Panc1 (cell line): ENCODE measurements around the gene KAZALD1. TPM values are rescaled to one million over a fixed set of nuclear protein-coding genes. Genes with fewer than 3 reads are reported as not detected.

Experiments
- ATAC-seq: fragments of 200-7000 bp; cut with Tn5 transposase; 2 replicates; pipeline ENCODE4 v1.9.1; 2020; ENCODE audit warnings: mild to moderate bottlenecking, moderate library complexity
- BruUV-seq: library from RNA; stranded (reverse); fragments of 400-500 nt; replicated peaks from 2 replicates; lab custom pipeline; 2021; lab: Mats Ljungman, UMichigan
- CTCF ChIA-PET: fragments of 300-600 bp; sonication (Branson Sonifier 250); formaldehyde crosslinking; loops from one replicate; lab custom pipeline; 2022; ENCODE audit warnings: antibody characterized with exemption; lab: Charles Lee
- POLR2A ChIA-PET: fragments of 300-600 bp; sonication (Branson Sonifier 250); formaldehyde crosslinking; loops from one replicate; lab custom pipeline; 2022; ENCODE audit warnings: antibody characterized with exemption; lab: Charles Lee
- DNase-seq: peaks from one replicate; pipeline ENCODE4 v3.0.0-alpha.2; 2010; ENCODE audit warnings: low read depth, low spot score
- H3K27ac ChIP-seq: 2 replicates; pipeline ENCODE4 v1.5.1; 2011; ENCODE audit warnings: mild to moderate bottlenecking, low read length, inconsistent platforms
- H3K27me3 ChIP-seq: fragments of 200-500 bp; sonication (Bioruptor generic); 2 replicates; pipeline ENCODE4 v1.6.0; 2014; ENCODE audit warnings: low read length, inconsistent platforms; ENCODE audit not compliant: control insufficient read depth, insufficient read depth
- H3K36me3 ChIP-seq: fragments of 200-500 bp; sonication (Bioruptor generic); 2 replicates; pipeline ENCODE4 v1.5.1; 2014; ENCODE audit warnings: inconsistent platforms, mild to moderate bottlenecking, low read length, moderate library complexity; ENCODE audit not compliant: control insufficient read depth, insufficient read depth
- H3K4me1 ChIP-seq: 2 replicates; pipeline ENCODE4 v1.5.1; 2011; ENCODE audit warnings: inconsistent platforms, mild to moderate bottlenecking, low read length, moderate library complexity; ENCODE audit not compliant: control insufficient read depth, insufficient read depth
- H3K4me3 ChIP-seq, 2 experiments: 2 replicates each; pipeline ENCODE4 v1.5.1; 2011 to 2012; ENCODE audit warnings: low read depth in 2 of 2, low read length in 2 of 2, mild to moderate bottlenecking in 2 of 2, inconsistent platforms in 1 of 2, moderate library complexity in 1 of 2
- H3K9me3 ChIP-seq: fragments of 200-500 bp; sonication (Bioruptor generic); 2 replicates; pipeline ENCODE4 v1.5.1; 2014; ENCODE audit warnings: low read depth, mild to moderate bottlenecking, inconsistent platforms, low read length, moderate library complexity; ENCODE audit not compliant: control insufficient read depth, insufficient read depth
- POLR2AphosphoS5 ChIP-seq: IDR thresholded peaks from 2 replicates; pipeline ENCODE4 v1.6.1; 2012; ENCODE audit warnings: mild to moderate bottlenecking, low read depth, low read length, moderate library complexity
- REST ChIP-seq, 2 experiments: IDR thresholded peaks; 2 replicates each; pipeline ENCODE4 v1.6.1; 2011 to 2012; ENCODE audit warnings: low read depth in 2 of 2, control low read depth in 1 of 2, low read length in 1 of 2, mild to moderate bottlenecking in 1 of 2, moderate library complexity in 1 of 2; ENCODE audit not compliant: insufficient read depth in 1 of 2
- SIN3A ChIP-seq: IDR thresholded peaks from 2 replicates; pipeline ENCODE4 v1.6.1; 2012; ENCODE audit warnings: low read depth, mild to moderate bottlenecking, low read length, moderate library complexity, borderline replicate concordance; ENCODE audit not compliant: insufficient read depth
- TCF7L2 ChIP-seq: IDR thresholded peaks from 2 replicates; pipeline ENCODE4 v1.6.1; 2011; ENCODE audit warnings: mild to moderate bottlenecking, low read depth, low read length, inconsistent platforms
- in situ Hi-C: cut with HindIII; loops from 2 replicates; pipeline ENCODE4 v1.10.0; 2016; ENCODE audit warnings: low sequenced_read_pairs, low pct_unique_long_range_greater_than_20kb
- intact Hi-C: fragments of 100-400 bp; cut with micrococcal nuclease; formaldehyde crosslinking; loops from one replicate; pipeline ENCODE4 v1.10.0; 2022; ENCODE audit not compliant: unreplicated experiment
- total RNA-seq: library from RNA; stranded (reverse); gene quantifications from one replicate; pipeline ENCODE4 v1.2.1, GENCODE V29; 2021; ENCODE audit not compliant: unreplicated experiment
- TF ChIP-seq, protein P1 (sequence below): fragments of 450-650 bp; IDR thresholded peaks from 2 replicates; pipeline ENCODE4 v1.5.1; 2017; ENCODE audit warnings: mild to moderate bottlenecking

The KAZALD1 gene
- total RNA-seq, 1 experiment from 2014 or later = 21.2 TPM

DNA sequence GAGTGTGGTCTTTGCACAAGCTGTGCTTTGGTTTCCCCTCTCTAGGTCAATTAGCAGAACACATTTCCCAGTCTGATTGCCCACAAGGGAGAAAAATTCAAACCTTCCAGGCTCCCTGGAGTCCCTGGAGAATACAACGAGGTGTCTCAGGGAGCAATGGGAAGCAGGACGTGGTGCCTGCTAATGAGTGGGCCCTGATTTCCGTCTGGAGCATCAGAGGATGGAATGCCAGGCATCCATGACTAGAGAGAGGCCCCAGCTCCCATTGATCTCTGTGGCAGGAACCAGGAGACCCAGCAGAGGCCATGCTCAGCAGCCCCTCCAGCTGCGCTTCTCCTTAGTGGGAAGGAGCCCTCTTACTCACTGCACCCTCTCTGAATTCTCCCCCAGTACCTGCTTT lies 36.1 kb downstream of the KAZALD1 start:
- no peaks in the 10 kb centered on the region for H3K27me3 ChIP-seq

DNA sequence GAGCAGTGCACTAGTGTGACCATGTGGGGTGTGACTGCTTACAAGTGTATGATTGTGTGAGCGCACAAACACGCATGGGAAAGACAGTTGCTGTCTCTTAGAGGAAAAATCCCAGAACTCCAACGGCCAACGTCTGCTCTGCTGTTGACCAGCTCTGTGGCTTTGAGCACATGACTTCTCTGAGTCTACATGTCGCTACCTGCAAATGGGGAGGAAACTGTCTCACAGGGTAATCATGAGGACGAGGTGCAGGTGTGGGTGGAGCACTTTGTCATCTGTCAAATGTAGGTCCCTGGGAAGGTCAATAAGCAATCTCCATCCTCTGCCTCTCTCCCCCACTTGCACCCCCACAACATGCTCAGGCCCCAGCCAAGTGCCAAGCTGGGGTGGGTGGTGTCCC lies 38.1 kb downstream of the KAZALD1 start:
- intact Hi-C loops = no loop called here
- Histone ChIP-seq H3K4me1 (no peaks in the 10 kb centered on the region), H3K4me3 (no peak overlapping the region), H3K36me3 (no peaks in the 10 kb centered on the region), H3K9me3 (no peaks in the 10 kb centered on the region), H3K27ac (no peak overlapping the region), H3K27me3 (no peaks in the 10 kb centered on the region)
- POLR2A ChIA-PET = no interaction called here
- in situ Hi-C loops = no loop called here
- TF ChIP-seq TCF7L2 = no peak
- CTCF ChIA-PET = no interaction called here
- BruUV-seq = no TSS peak
- ATAC-seq (no peak), DNase-seq (no peak)

More for the DNA sequence above, 36.1 kb downstream of the KAZALD1 start:
- no TSS peak for BruUV-seq
- ChIA-PET CTCF (interaction anchor here (8.2 kb wide), 1 partner anchor 43 kb away, joined by 206 read pairs; no protein-coding TSS in a partner anchor), POLR2A (interaction anchor here (1.4 kb wide), 1 partner anchor 39 kb away, joined by 4 read pairs; no protein-coding TSS in a partner anchor)
- in situ Hi-C loops = no loop called here
- no peak for TF ChIP-seq POLR2AphosphoS5
- TF ChIP-seq TCF7L2 = no peak
- TF ChIP-seq SIN3A = no peak
- TF ChIP-seq, protein P1, sequence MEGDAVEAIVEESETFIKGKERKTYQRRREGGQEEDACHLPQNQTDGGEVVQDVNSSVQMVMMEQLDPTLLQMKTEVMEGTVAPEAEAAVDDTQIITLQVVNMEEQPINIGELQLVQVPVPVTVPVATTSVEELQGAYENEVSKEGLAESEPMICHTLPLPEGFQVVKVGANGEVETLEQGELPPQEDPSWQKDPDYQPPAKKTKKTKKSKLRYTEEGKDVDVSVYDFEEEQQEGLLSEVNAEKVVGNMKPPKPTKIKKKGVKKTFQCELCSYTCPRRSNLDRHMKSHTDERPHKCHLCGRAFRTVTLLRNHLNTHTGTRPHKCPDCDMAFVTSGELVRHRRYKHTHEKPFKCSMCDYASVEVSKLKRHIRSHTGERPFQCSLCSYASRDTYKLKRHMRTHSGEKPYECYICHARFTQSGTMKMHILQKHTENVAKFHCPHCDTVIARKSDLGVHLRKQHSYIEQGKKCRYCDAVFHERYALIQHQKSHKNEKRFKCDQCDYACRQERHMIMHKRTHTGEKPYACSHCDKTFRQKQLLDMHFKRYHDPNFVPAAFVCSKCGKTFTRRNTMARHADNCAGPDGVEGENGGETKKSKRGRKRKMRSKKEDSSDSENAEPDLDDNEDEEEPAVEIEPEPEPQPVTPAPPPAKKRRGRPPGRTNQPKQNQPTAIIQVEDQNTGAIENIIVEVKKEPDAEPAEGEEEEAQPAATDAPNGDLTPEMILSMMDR = no peak
- no peak for TF ChIP-seq REST (IDR thresholded peaks at IDR 0.05; ENCODE audit: insufficient read depth in 1 of 2, low read depth in 2 of 2, low read length in 1 of 2)
- Histone ChIP-seq H3K4me3 (no peak overlapping the region), H3K4me1 (no peaks in the 10 kb centered on the region), H3K27ac (no peak overlapping the region), H3K9me3 (no peaks in the 10 kb centered on the region), H3K36me3 (no peaks in the 10 kb centered on the region)
- ATAC-seq (no peak), DNase-seq (no peak)
- intact Hi-C loops = no loop called here

DNA sequence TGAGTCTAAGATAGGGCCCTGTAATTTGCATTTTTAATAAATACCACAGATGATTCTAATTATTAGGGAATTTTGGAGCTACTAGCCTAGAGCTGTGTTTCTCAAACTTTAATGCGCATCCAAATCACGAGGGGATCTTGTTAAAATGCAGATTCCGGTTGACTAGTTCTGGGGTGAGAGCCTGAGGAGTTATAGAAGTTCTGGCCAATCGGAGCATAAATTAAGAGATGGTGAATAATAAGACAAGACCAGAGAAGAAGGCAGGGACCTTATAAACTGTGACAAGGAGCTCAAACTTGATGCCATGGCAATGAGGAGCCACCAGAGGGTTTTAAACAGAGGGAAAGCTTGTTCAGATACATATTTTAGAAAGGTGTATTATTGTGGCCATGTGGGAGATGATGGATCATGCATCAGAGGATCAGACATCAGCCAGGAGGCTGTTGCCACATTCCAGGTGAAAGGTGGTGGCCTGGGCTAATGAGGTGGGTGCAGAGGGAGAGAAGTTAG lies 39.6 kb downstream of the KAZALD1 start:
- intact Hi-C loops (no loop called here), in situ Hi-C loops (no loop called here)
- Histone ChIP-seq H3K4me3 (no peak overlapping the region), H3K4me1 (no peaks in the 10 kb centered on the region), H3K9me3 (no peaks in the 10 kb centered on the region), H3K27ac (no peak overlapping the region), H3K36me3 (no peaks in the 10 kb centered on the region), H3K27me3 (no peaks in the 10 kb centered on the region)
- TF ChIP-seq, protein P1 = no peak
- ChIA-PET CTCF (interaction anchor here (0.5 to 2.0 kb wide), 5 partner anchors 40 to 1227 kb away, joined by 3 to 24 read pairs (median 4); no protein-coding TSS in a partner anchor), POLR2A (interaction anchor here (0.5 kb wide), 1 partner anchor 70 kb away, joined by 4 read pairs; the partner anchor contains the start of genes PDZD7 and SFXN3)
- ATAC-seq (no peak; the same call in 1 of the 2 replicates), DNase-seq (no peak)
- no TSS peak for BruUV-seq
